ENCODE results near the gene GRIP2.

DNA sequence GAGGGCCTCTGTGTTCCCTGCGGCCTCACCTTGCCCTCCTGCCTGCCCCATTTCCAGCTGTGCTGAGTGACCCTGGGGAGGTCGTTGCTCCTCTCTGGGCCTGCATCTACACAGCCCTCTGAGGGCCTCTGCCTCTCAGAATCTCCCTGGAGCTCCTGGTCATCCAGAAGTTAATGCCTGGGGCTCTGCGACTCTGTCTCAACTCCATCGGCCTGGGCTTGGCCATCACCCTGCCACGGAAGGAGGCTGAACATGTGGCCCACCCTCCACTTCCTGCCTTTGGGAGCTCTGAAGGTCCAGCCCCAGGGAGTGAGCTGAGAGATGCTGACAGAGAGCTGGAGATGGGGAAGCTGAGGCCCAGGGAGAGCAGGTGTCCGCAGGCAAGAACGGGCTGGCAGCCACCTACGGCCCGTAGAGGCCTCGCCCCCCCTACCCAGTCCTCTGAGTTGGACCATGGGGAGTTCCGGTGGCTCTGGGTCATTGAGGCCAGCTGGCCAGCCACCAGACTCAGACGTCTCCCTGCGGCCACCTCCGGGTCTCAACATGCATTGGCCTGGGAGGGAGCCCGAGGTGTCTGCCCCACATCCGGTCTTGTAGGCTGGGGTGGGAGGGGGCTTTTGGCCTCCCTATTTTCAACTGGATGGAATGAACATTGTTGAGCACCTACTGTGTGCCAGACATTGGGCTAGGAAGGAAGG lies 34.2 kb downstream of the GRIP2 start:
- TF ChIP-seq POLR2AphosphoS5 (IDR thresholded peaks at IDR 0.05) (no peak), POLR2A (IDR thresholded peaks at IDR 0.05) (no peak)
- TF ChIP-seq, protein P1, sequence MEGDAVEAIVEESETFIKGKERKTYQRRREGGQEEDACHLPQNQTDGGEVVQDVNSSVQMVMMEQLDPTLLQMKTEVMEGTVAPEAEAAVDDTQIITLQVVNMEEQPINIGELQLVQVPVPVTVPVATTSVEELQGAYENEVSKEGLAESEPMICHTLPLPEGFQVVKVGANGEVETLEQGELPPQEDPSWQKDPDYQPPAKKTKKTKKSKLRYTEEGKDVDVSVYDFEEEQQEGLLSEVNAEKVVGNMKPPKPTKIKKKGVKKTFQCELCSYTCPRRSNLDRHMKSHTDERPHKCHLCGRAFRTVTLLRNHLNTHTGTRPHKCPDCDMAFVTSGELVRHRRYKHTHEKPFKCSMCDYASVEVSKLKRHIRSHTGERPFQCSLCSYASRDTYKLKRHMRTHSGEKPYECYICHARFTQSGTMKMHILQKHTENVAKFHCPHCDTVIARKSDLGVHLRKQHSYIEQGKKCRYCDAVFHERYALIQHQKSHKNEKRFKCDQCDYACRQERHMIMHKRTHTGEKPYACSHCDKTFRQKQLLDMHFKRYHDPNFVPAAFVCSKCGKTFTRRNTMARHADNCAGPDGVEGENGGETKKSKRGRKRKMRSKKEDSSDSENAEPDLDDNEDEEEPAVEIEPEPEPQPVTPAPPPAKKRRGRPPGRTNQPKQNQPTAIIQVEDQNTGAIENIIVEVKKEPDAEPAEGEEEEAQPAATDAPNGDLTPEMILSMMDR (IDR thresholded peaks at IDR 0.05 in 8 of 11, conservative IDR thresholded peaks at IDR 0.05 in 3 of 11), result no peak

All from spleen (tissue), 7 donors.